H1 (cell line): ENCODE measurements around the gene CDV3. TPM values are rescaled to one million over a fixed set of nuclear protein-coding genes. Genes with fewer than 3 reads are reported as not detected.

Experiments
- ASH2L ChIP-seq: fragments of 200-600, 300-600 bp; sonication (generic); IDR thresholded peaks from one replicate; pipeline ENCODE4 v1.7.1; 2017; ENCODE audit warnings: low read length
- CREB1 ChIP-seq: IDR thresholded peaks from 2 replicates; pipeline ENCODE4 v1.6.1; 2012; ENCODE audit warnings: inconsistent platforms
- EP300 ChIP-seq, 2 experiments: IDR thresholded peaks; 1 replicate in 1 of 2; 2 replicates in 1 of 2; pipeline ENCODE4 v1.6.1; 2011 to 2012; ENCODE audit warnings: low read depth in 2 of 2, low read length in 2 of 2, mild to moderate bottlenecking in 2 of 2, borderline replicate concordance in 1 of 2, inconsistent platforms in 1 of 2, moderate library complexity in 1 of 2
- HDAC2 ChIP-seq, 2 experiments: fragments of 300-600 bp in 1 of 2; sonication (generic) in 1 of 2; IDR thresholded peaks; 2 replicates each; pipeline ENCODE4 v1.6.1; 2011 to 2012; ENCODE audit warnings: low read depth in 2 of 2, low read length in 2 of 2, mild to moderate bottlenecking in 2 of 2, moderate library complexity in 2 of 2, borderline replicate concordance in 1 of 2, inconsistent platforms in 1 of 2
- JUND ChIP-seq: IDR thresholded peaks from 2 replicates; pipeline ENCODE4 v1.6.1; 2011; ENCODE audit warnings: mild to moderate bottlenecking, improper control_type of control experiment, low read length
- NANOG ChIP-seq: IDR thresholded peaks from 2 replicates; pipeline ENCODE4 v1.6.1; 2011; ENCODE audit warnings: low read length, low read depth, mild to moderate bottlenecking, inconsistent platforms; ENCODE audit not compliant: insufficient read depth, poor library complexity, severe bottlenecking
- POLR2A ChIP-seq, 2 experiments: IDR thresholded peaks; 1 replicate in 1 of 2; 2 replicates in 1 of 2; pipeline ENCODE4 v1.6.1; 2011; ENCODE audit warnings: low read depth in 2 of 2, low read length in 2 of 2, mild to moderate bottlenecking in 2 of 2; ENCODE audit errors: control extremely low read depth in 1 of 2
- RBBP5 ChIP-seq: IDR thresholded peaks from 2 replicates; pipeline ENCODE4 v1.7.1; 2012; ENCODE audit warnings: low read depth, mild to moderate bottlenecking, inconsistent platforms, low read length, moderate library complexity, borderline replicate concordance
- RXRA ChIP-seq: IDR thresholded peaks from 2 replicates; pipeline ENCODE4 v1.6.1; 2011; ENCODE audit warnings: low read depth, mild to moderate bottlenecking, low read length, moderate library complexity; ENCODE audit not compliant: insufficient read depth
- SIN3A ChIP-seq, 2 experiments: IDR thresholded peaks in 1 of 2; conservative IDR thresholded peaks in 1 of 2; 2 replicates each; pipeline ENCODE4 v1.6.1; 2011 to 2012; ENCODE audit warnings: low read length in 2 of 2, improper control_type of control experiment in 1 of 2, low read depth in 1 of 2, mild to moderate bottlenecking in 1 of 2
- TAF7 ChIP-seq: optimal IDR thresholded peaks from 2 replicates; pipeline ENCODE3; 2011; ENCODE audit warnings: low read depth, mild to moderate bottlenecking, inconsistent platforms, low read length, moderate library complexity, borderline replicate concordance
- TBP ChIP-seq: IDR thresholded peaks from 2 replicates; pipeline ENCODE4 v1.6.1; 2011; ENCODE audit warnings: low read depth, low read length, improper control_type of control experiment
- USF2 ChIP-seq: IDR thresholded peaks from 2 replicates; pipeline ENCODE4 v1.6.1; 2011; ENCODE audit warnings: low read length, improper control_type of control experiment
- polyA plus RNA-seq, 7 experiments: library from polyadenylated mRNA; depleted of rRNA in 3 of 7; stranded (reverse) in 5 of 7; unstranded in 2 of 7; fragments of >200 nt in 5 of 7; fragments of 200-250 nt in 2 of 7; gene quantifications; 1 replicate in 5 of 7; 2 replicates in 1 of 7; 4 replicates in 1 of 7; pipeline versions ENCODE4 v1.2.1 to v1.2.3, GENCODE V29; 2011 to 2013; ENCODE audit warnings: missing spikeins in 2 of 7, mixed read lengths in 2 of 7
- total RNA-seq: library from RNA; stranded (reverse); fragmentation: NEBNext Ultra II Directional; extraction: Animal tissue kit (Norgen Biotek cat#: 25700); gene quantifications from 2 replicates; pipeline ENCODE4 v1.2.1, GENCODE V29; 2021

The CDV3 gene
- total and polyA plus RNA-seq, 2 of the 8 experiments (the other 6 are each of a cell fraction or from before 2014, with no cell fraction given): 29.4 to 163 TPM

- TF ChIP-seq USF2 (no peak), RBBP5 (0 out of 2 replicates have a peak, but pooled peaks have one; percentile 45), TBP (no peak; the same call in 1 of the 2 replicates), JUND (peak; percentile 45; the same call in 1 of the 2 replicates), RXRA (no peak), CREB1 (no peak; the same call in 1 of the 2 replicates), NANOG (peak; percentile 10), TAF7 (peak; percentile 69), EP300 (IDR thresholded peaks at IDR 0.05; ENCODE audit: borderline replicate concordance in 1 of 2, low read depth in 2 of 2, low read length in 2 of 2) (peak in 1 of 2 experiments; percentile 50; a peak in 1 of 3 replicates), ASH2L (peak; percentile 55), POLR2A (IDR thresholded peaks at IDR 0.05; ENCODE audit: control extremely low read depth in 1 of 2, low read depth in 2 of 2, low read length in 2 of 2) (peak in 1 of 2 experiments; percentile 76; a peak in 1 of 3 replicates), HDAC2 (IDR thresholded peaks at IDR 0.05; ENCODE audit: borderline replicate concordance in 1 of 2, low read depth in 2 of 2, low read length in 2 of 2) (0 out of 4 replicates have a peak, but pooled peaks of 1 of the 2 experiments have one; percentile 31), SIN3A (conservative IDR thresholded peaks at IDR 0.05 in 1 of 2, IDR thresholded peaks at IDR 0.05 in 1 of 2; ENCODE audit: low read depth in 1 of 2, low read length in 2 of 2) (peak in 1 of 2 experiments; percentile 30; a peak in 1 of 4 replicates)
- TF ChIP-seq, all 59 proteins: peak for 14
These were observed at the start of gene CDV3 (continued) for GRCh38 chr3:133573629-133574194.
